D721Med (cell line): ENCODE measurements around the gene HIVEP1.

ENCODE experiments used
- DNase-seq: peaks from one replicate; pipeline ENCODE4 v3.0.0; 2011; ENCODE audit warnings: low spot score; ENCODE audit not compliant: insufficient read length
- FAIRE-seq: peaks from 2 replicates; lab custom pipeline; 2011; peaks lifted over from hg19 to GRCh38; lab: Jason Lieb, UNC
- CTCF ChIP-seq: IDR thresholded peaks from 2 replicates; pipeline ENCODE4 v1.5.1; 2012; ENCODE audit warnings: mild to moderate bottlenecking, control low read depth; ENCODE audit not compliant: insufficient read depth; ENCODE audit errors: missing control alignments

Gene HIVEP1

GRCh38 chr6:12190252-12190651 lies 178.1 kb downstream of the HIVEP1 start:
- DNase-seq: no peak
- no peak for TF ChIP-seq CTCF
- FAIRE-seq: no peak

GRCh38 chr6:12196326-12196936 lies 184.3 kb downstream of the HIVEP1 start:
- DNase-seq: no peak
- TF ChIP-seq CTCF: no peak
- no peak for FAIRE-seq

GRCh38 chr6:12198851-12199250 lies 186.7 kb downstream of the HIVEP1 start:
- no peak for FAIRE-seq
- no peak for TF ChIP-seq CTCF
- no peak for DNase-seq

- FAIRE-seq (no peak), DNase-seq (no peak)
- TF ChIP-seq CTCF: no peak
Measured at GRCh38 chr6:12200015-12200564, 188.0 kb downstream of the HIVEP1 start.

GRCh38 chr6:12200761-12201160 lies 188.6 kb downstream of the HIVEP1 start:
- TF ChIP-seq CTCF: no peak
- DNase-seq (no peak), FAIRE-seq (no peak)

- DNase-seq: no peak
- FAIRE-seq: no peak
- no peak for TF ChIP-seq CTCF
Measured at GRCh38 chr6:12203001-12203400, 190.9 kb downstream of the HIVEP1 start.

GRCh38 chr6:12208190-12208589 lies 196.1 kb downstream of the HIVEP1 start:
- DNase-seq: no peak
- no peak for FAIRE-seq
- no peak for TF ChIP-seq CTCF
